GM12872 (cell line): Measurements from ENCODE around the gene CDR2.

ENCODE experiments used
- TF ChIP-seq, protein P1 (sequence below): IDR thresholded peaks from 3 replicates; pipeline ENCODE4 v1.5.1; 2011; ENCODE audit warnings: low read depth, mild to moderate bottlenecking, low read length, moderate library complexity; ENCODE audit not compliant: insufficient read depth

The CDR2 gene

DNA sequence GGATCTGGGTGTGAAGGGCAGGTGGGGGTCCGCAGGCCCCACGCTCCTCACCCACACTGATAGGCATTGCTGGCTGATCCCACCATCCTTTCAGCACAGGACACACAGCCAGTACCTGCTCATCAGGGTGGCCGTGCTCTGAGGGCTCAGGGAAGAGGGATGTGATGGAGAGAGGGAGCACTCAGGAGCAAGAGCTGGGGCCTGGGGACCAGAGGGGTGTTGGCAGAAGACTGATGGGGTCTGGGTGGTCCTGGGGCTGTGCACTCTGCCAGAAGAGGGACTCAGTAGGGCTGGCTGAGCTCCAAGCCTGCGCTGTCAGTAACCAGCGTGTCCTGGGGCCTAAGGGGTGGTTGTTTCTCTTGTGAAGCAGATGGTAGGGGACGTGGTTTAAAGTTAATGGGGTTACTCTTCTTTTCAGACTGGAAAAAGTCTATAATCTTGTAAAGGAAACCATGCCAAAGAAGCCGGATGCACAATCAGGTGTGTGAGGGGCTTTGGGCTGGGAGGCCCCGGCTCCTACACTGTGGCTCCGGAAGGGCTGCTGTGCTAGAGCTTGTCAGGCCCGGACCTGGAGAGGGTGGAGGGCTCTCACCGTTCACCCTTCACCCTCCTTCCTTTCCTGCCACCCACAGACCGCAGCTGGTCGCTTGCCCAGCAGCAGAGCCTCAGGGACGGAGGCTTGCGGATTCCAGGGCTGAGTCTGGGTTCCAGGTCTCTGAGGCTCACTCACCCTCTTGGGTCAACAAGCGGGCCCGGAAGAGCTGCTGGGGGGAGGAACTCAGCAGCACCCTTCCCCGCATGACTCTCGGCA is 49.4 kb downstream of the CDR2 start:
- TF ChIP-seq, protein P1, sequence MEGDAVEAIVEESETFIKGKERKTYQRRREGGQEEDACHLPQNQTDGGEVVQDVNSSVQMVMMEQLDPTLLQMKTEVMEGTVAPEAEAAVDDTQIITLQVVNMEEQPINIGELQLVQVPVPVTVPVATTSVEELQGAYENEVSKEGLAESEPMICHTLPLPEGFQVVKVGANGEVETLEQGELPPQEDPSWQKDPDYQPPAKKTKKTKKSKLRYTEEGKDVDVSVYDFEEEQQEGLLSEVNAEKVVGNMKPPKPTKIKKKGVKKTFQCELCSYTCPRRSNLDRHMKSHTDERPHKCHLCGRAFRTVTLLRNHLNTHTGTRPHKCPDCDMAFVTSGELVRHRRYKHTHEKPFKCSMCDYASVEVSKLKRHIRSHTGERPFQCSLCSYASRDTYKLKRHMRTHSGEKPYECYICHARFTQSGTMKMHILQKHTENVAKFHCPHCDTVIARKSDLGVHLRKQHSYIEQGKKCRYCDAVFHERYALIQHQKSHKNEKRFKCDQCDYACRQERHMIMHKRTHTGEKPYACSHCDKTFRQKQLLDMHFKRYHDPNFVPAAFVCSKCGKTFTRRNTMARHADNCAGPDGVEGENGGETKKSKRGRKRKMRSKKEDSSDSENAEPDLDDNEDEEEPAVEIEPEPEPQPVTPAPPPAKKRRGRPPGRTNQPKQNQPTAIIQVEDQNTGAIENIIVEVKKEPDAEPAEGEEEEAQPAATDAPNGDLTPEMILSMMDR: no peak

DNA sequence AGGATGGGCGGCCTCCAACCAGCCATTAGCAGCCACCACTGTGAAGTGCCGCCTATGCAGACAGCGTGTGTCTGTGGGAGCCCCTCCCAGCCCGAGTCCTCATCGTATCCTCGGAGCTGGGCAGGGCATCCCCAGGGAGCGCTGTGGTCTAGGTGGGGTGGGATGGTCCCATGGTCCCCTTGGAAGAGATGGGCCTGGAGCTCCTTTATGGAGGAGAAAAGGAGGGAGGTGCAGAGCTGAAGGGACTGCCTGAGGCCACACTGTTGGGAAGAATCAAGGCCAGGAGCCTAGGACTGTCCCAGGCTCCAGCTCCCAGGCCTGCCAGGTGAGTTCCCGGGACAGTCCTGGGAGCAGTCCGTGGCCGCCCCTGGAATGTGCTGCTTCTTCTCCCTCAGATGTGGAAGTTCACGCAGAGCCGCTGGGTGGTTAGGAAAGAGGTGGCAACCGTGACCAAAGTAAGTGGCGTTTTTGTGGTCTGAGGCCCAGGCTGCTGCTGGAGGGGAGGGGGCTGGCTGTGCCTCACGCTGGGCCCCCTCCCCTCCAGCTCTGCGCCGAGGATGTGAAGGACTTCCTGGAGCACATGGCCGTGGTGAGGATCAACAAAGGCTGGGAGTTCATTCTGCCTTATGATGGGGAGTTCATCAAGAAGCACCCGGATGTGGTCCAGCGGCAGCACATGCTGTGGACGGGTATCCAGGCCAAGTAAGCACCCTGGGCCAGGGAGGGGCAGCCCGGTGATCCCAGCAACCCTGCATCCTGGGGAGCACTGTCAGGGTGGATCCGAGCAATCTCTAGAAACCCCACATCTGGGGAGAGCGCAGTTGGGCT is 50.2 kb downstream of the CDR2 start:
- TF ChIP-seq, protein P1: no peak

DNA sequence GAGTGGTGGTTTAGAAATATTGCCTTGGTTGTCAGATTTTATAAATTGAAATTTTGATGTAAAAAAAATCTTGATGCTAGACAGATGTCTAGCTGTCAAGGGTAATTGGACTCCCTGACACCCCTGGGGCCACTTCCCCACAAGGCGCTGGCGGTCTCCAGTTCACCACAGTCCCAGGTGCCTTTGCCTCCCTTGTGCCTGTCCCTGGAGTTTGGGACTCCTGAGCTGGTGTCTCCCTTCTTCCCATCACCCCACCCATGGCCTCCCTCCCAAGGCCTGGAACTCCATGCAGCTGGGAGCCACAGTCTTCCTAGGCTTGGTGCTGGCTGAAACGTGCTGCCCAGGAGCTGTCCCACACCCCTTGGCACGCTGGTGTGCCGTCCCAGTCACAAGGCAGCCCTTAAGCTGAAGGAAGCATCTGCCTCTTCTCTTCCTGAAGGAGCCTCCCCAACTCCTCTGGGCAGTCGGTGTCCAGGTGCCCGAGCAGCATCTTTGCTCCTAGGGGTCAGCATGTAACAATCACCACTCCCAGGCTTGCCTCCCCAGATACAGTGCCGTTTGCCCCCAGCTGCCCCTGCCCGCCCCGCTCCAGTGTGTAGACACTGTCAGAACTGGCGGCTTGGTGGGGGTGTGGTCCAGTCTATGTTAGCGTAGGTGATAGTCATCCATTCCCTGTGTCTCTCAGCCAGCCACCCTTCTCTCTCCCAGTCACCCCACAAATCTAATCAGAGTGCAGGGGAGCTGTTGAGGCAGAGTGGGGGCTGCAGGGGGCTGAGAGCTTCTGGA is 51.1 kb downstream of the CDR2 start:
- TF ChIP-seq, protein P1: no peak

DNA sequence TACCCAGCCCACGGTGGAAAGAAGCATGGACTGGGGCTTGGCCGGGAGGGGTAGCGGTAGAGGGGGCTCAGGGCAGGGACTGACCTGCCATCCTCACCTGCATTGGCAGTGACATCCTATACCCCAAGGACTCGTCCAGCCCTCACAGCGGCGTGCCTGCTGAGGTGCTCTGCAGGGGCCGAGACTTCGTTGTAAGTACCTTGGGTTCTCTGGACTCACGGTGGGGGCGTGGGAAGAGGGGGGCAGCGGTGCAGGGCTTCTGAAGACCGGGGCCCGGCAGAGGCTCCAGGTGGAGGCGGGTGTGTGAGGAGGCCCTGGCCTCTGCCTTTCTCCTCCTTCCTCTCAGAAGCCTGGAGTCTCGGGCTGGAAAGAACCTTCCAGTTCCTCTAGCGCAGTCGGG is 51.7 kb downstream of the CDR2 start:
- TF ChIP-seq, protein P1: no peak

DNA sequence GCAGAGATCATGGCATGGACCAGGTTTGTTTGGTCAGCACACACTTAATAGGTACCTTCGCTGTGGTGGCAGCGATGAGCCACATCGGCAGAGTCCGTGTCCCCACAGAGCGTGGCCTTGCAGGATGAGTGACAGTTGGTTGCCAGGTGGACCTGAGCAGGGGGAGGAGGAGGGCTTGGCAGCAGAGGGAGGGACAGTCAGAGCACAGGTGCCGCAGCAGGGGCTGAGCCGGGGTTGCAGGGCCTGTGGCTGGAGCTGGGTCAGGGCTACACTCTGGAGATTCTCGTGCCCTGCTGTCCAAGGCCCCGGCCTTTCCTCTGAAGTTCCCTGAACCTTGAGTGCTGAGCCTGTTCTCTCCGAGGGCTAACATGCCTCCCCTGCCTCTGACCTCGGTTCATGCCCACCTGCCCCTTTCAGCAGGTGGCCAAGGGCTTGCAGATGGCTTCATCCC is 52.4 kb downstream of the CDR2 start:
- TF ChIP-seq, protein P1: no peak

DNA sequence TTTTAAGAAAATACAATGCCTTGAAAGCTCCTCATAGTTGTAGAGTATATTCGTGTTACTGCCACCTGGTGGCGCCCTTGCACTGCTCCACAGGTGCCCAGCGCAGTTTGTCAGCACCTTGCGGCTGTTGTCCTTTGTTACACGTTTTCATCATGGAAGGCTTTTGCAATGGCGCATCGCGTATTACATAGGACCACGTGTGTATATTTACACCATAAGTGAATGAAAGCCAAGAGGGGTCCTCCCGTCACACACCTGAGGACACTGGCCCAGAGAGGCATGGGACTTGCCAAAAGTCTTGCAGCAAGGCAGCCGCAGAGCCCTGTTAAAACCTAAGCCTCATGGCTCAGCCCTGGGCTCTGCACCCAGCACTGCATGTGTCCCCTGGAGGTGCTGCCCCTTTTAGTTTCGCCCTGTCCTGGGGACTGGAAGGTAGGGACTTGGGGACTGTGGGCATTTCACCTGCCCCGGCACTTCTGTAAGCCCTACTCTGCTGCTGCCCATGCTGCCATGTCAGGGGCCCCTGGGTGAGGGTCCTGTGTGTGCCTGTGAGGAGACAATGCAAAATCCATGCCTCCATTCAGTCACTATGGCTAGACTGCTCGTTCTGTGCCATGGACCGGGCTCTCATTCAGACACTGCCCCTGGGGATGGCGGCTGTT is 52.9 kb downstream of the CDR2 start:
- TF ChIP-seq, protein P1: peak; percentile 88
